Measurements from ENCODE around the gene VPS11. TPM values are rescaled to one million over a fixed set of nuclear protein-coding genes. Genes with fewer than 3 reads are reported as not detected.

Gene VPS11
- total RNA-seq, 1 experiment from 2014 or later = 18.6 TPM

DNA sequence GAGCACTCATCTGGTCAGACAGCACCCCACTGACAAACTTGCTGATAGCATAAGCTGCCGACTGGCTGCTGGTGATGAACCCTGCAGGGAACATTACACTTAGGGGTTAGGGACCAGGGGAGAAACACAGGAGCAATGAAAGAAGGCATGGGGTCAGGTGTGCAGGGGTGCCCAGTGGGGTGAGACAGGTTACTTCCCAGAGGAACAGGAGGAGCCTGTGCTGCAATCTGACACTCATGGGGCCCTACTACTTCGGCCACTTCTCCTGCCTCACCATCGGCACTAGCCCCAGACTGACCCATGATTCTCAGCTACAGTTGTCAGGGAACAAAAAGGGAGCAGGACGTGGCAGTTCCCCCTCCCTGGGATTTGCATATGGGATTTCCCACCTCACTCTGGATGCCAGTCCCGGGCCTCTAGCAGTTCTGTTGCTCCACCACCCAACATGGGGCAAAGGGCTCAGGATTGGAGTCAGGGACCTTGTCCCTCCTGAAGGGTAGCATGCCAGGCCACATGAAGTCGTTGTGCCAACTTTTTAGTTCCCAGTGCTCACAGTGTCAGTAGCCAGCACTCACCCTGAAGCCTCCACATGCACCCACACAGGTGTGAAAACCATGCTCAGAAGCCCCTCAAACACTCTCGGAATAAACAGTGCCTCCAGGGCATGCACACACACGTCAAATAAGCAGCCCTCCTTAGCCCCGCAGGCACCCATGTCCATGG is 39.1 kb upstream of the VPS11 start:
- no peak overlapping the region for H2BK15ac ChIP-seq (ENCODE audit: low read depth, low read length)
- no peak overlapping the region for H4K8ac ChIP-seq (replicated peaks; ENCODE audit: insufficient read length, low read depth, low read length)
- Mint-ChIP-seq H3K36me3 (ENCODE audit: insufficient read depth in 1 of 3, low read depth in 3 of 3) (peaks cover 25 to 52% (median 50%) of the 10 kb centered on the region in 3 experiments), H3K4me3 (peak overlapping the region; percentile 79 to 83; a peak in 4 of 5 replicates), H3K4me1 (peaks cover 22 to 24% of the 10 kb centered on the region in 2 experiments), H3K9me3 (no peaks in the 10 kb centered on the region), H3K27me3 (ENCODE audit: low read depth) (no peaks in the 10 kb centered on the region; the same call in 1 of the 2 replicates), H3K27ac (peak overlapping the region; percentile 32 to 59 (median 44); a peak in 4 of 7 replicates)
- no peak overlapping the region for H2BK5ac ChIP-seq (ENCODE audit: insufficient read length, low read length)
- H4K91ac ChIP-seq (ENCODE audit: insufficient read length, low read depth, low read length) = no peak overlapping the region
- peaks cover 8% of the 10 kb centered on the region; the same call in 1 of the 2 replicates for H3K4me1 ChIP-seq (ENCODE audit: insufficient read depth, low read length)
- no peak overlapping the region for H3K27ac ChIP-seq (ENCODE audit: insufficient read length, low read depth, low read length)
- no peak overlapping the region for H3T11ph ChIP-seq (ENCODE audit: low read length)
- no CpG with 5 or more reads among the region's 9 CpGs for WGBS (ENCODE audit: extremely low coverage, insufficient read length, low lambda C conversion rate)
- TF ChIP-seq, protein P1, sequence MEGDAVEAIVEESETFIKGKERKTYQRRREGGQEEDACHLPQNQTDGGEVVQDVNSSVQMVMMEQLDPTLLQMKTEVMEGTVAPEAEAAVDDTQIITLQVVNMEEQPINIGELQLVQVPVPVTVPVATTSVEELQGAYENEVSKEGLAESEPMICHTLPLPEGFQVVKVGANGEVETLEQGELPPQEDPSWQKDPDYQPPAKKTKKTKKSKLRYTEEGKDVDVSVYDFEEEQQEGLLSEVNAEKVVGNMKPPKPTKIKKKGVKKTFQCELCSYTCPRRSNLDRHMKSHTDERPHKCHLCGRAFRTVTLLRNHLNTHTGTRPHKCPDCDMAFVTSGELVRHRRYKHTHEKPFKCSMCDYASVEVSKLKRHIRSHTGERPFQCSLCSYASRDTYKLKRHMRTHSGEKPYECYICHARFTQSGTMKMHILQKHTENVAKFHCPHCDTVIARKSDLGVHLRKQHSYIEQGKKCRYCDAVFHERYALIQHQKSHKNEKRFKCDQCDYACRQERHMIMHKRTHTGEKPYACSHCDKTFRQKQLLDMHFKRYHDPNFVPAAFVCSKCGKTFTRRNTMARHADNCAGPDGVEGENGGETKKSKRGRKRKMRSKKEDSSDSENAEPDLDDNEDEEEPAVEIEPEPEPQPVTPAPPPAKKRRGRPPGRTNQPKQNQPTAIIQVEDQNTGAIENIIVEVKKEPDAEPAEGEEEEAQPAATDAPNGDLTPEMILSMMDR (conservative IDR thresholded peaks at IDR 0.05) = no peak
- H2AFZ ChIP-seq (ENCODE audit: low read length) = no peak overlapping the region
- no peak overlapping the region for H2BK20ac ChIP-seq (ENCODE audit: low read depth, low read length, poor library complexity, severe bottlenecking)
- DNase-seq = no peak
- H3K4ac ChIP-seq (ENCODE audit: low read depth, low read length) = no peak overlapping the region
- peaks cover 3% of the 10 kb centered on the region for H3K79me1 ChIP-seq (ENCODE audit: insufficient read depth, low read depth, low read length, poor library complexity, severe bottlenecking)
- no peaks in the 10 kb centered on the region for H4K20me1 ChIP-seq (ENCODE audit: control insufficient read depth, insufficient read depth, insufficient read length)
- no peak overlapping the region for H3K56ac ChIP-seq (ENCODE audit: insufficient read length, low read depth, low read length)
- no peaks in the 10 kb centered on the region for H3K9me3 ChIP-seq (ENCODE audit: control insufficient read depth, low read depth, low read length)
- H3K23ac ChIP-seq (ENCODE audit: insufficient read length, low read depth, low read length) = no peak overlapping the region
- H4K5ac ChIP-seq (ENCODE audit: insufficient read length, low read depth, low read length) = no peak overlapping the region
- no peak overlapping the region for H3K14ac ChIP-seq (ENCODE audit: insufficient read depth, low read length)
- H3K79me2 ChIP-seq (ENCODE audit: insufficient read depth, low read length) = no peaks in the 10 kb centered on the region
- no peak overlapping the region for H2BK12ac ChIP-seq (ENCODE audit: insufficient read length, low read depth, low read length)
- H2AK5ac ChIP-seq (ENCODE audit: insufficient read length, low read length) = no peak overlapping the region
- H3K27me3 ChIP-seq (ENCODE audit: insufficient read depth, low read length) = no peaks in the 10 kb centered on the region
- no peak overlapping the region for H3K4me2 ChIP-seq (ENCODE audit: insufficient read depth, insufficient read length, low read length)
- H3K23me2 ChIP-seq (ENCODE audit: insufficient read length, low read depth, low read length, poor library complexity, severe bottlenecking) = peaks cover 14% of the 10 kb centered on the region
- H3K18ac ChIP-seq (ENCODE audit: insufficient read length, low read depth, low read length) = no peak overlapping the region
- no peak overlapping the region for H2BK120ac ChIP-seq (ENCODE audit: low read depth, low read length, poor library complexity, severe bottlenecking)
- H3K9ac ChIP-seq (ENCODE audit: extremely low read depth, insufficient read length, low read length) = no peak overlapping the region

Measured in H9 (cell line).